Activated T-helper 1 cell treated with Interleukin-2 at 50 U/mL for 16 hours (primary cell): ENCODE data around the gene ZP3.
"Not testable (repeated sequence)": the region's sequence is repeated elsewhere in the genome, so short reads cannot be mapped to it uniquely, and the experiment has no call there.

Source experiments
- DNase-seq: peaks from one replicate; pipeline ENCODE4 v3.0.0-alpha.2; 2020; ENCODE audit warnings: low read depth

The ZP3 gene

DNA sequence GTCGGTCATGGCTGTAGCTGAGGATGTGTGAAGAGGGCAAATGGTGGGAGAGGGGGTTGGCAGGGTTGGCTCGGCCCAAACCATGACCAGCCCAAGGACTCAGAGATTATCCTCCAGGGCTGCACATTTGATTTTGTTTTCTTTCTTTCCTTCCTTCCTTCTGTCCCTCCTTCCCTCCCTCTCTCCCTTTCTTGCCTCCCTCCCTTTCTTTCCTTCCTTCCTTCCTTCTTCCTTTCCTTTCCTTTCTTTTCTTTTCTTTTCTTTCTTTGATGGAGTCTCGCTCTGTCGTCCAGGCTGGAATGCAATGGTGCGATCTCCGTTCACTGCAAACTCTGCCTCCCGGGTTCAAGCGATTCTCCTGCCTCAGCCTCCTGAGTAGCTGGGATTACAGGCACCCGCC is 19.0 kb upstream of the ZP3 start:
- no peak for DNase-seq

DNA sequence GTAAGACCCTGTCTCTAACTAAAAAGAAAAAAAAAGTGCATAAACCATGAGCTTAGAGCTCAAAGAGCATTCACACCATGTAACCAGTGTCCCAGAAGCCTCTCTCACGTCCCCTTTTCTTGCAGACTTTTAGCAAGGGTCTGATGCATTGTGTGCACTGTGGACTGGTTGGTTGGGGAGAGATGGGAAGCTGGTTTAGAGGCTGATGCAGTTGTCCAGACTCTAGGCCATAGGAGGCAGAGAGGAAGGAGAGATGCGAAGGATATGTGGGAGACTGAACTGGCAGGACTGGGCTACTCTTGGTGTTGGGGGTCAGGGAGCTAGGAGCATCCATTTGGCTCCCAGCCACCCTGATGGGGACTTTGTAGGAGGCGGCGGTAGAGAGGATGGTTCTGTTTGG is 17.0 kb upstream of the ZP3 start:
- DNase-seq = no peak

DNA sequence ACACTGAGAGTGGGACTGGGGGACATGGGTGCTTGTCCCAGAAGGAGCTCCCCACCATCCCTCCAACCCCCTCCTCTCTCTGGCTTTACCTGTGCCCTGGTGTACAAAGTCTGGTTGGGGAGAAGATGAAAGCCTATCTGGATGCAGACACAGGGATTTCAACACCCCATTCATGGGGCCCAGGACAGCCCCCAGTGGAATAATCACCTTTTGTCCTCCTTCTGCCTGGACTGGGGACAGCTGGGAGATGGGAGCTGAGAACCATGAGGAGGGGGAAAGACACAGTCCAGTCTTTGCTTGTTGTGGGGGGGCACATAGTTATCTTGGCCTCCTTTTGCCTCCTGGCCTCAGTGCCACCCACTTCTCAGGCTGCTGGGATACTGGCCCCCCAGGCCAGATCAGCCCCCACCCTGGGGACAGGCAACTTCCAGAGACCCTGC is 16.6 kb upstream of the ZP3 start:
- no peak for DNase-seq

DNA sequence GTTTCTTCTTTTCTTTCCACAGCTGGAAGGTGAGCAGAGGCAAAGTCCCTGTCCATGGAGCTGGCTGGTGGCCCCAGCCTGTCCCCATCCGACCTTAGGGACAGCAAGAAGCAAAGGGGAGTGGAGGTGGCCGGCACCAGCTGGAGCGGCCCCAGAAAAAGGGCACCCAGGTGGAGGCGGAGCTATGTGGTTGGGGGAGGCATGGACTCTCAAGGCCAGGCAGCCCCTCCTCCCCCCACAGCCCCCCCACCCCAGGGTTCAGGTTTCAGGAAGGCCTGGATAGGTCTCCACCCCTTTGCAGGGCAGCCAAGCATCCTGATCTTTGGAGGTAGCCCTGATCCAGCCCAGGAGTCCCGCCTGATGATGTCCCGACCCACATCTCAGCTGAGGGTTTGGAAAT is 15.2 kb upstream of the ZP3 start, which contains the start of gene SSC4D:
SSC4D (minus strand) TSS at position 161 of the 400 bp plus-strand sequence. CDS start 5,258 bp downstream, outside the sequence.
- DNase-seq = no peak

DNA sequence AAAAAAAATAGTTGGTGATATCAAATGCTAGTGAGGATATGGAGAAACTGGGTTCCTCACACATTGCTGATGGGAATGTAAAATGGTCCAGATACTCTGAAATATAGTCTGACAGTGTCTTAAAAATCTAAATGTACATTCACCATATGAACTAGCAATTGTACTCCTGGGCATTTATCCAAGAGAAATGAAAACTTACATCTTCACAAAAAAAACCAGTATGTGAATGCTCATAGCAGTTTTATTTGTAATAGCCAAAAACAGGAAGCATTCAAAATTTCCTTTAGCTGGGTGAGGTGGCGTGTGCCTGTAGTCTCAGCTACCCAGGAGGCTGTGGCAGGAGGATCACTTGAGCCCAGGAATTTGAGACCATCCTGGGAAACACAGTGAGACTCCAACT is 13.1 kb upstream of the ZP3 start:
- no peak for DNase-seq

DNA sequence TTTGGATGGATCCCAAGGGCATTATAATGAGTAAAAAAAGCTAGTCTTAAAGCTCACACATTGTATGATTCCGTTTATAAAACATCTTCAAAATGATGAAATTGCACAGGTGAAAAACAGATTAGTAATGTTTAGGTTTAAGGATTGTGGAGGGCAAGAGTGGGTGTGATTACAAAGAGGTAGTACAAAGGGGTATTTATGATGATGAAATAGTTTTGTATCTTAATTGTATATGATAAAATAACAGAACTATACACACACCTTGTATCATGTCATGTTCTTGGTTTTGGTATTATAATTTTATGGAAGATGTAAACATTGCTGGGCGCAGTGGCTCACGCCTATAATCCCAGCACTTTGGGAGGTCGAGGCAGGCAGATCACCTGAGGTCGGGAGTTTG is 12.5 kb upstream of the ZP3 start:
- DNase-seq = no peak

DNA sequence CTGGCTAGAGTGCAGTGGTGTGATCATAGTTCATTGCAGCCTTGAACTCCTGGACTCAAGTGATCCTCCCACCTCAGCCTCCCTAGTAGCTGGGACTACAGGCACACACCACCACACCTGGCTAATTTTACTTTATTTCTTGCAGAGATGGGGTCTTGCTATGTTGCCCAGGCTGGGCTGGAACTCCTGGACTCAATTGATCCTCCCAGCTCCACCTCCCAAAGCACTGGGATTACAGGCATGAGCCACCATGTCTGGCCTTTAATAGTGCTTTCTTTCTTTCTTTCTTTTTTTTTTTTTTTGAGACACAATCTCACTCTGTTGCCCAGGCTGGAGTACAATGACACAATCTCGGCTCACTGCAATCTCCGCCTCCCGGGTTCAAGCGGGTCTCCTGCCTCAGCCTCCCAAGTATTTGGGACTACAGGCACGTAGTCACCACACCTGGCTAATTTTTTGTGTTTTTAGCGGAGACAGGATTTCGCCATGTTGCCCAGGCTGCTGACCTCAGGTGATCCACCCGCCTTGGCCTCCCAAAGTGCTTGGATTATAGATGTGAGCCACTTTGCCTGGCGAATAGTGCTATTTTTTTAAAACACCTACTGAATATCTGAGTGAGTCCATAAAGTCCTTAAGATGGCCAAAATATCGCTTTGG is 7.0 kb upstream of the ZP3 start:
- not testable (repeated sequence) for DNase-seq

DNA sequence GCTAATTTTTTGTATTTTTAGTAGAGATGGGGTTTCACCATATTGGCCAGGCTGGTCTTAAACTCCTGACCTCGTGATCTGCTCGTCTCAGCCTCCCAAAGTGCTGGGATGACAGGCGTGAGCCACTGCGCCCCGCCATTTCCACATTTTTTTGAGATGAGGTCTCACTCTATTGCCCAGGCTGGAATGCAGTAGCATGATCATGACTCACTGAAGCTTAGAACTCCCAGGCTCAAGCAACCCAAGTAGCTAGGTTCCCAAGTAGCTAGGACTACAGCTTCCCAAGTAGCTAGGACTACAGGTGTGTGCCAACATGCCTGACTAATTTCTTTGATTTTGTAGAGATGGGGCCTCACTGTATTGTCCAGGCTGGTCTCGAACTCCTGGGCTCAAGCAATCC is 3.7 kb upstream of the ZP3 start:
- not testable (repeated sequence) for DNase-seq

DNA sequence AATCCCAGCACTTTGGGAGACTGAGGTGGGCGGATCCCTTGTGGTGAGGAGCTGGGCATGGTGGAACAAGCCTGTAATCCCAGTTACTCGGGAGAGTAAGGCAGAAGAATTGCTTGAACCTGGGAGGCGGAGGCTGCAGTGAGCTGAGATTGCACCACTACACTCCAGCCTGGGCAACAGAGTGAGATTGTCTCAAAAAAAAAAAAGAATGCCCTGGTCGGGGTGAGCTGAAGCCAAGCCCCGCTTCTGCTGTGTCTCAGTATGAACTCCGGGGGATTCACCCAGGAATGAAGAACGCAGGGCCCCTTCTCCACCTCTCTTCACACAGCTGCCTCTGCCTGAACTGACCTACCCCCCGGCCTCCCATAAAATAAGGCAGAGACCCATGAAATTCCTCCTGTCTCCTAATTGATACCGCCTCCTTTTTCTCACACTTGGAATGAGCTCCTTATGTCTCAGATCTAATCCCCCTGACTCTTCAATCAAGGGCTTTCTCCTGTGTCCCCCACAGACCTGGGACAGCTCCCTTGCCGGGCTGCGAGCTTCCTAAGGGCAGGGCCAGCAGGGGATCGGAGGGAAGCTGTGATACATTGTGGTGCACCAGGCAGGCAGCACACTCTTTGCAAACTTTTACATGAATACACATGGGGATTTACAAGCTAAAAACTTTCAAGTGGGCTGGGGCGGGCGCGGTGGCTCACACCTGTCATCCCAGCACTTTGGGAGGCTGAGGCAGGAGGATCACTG is 911 bp upstream of the ZP3 start:
- no peak for DNase-seq

DNA sequence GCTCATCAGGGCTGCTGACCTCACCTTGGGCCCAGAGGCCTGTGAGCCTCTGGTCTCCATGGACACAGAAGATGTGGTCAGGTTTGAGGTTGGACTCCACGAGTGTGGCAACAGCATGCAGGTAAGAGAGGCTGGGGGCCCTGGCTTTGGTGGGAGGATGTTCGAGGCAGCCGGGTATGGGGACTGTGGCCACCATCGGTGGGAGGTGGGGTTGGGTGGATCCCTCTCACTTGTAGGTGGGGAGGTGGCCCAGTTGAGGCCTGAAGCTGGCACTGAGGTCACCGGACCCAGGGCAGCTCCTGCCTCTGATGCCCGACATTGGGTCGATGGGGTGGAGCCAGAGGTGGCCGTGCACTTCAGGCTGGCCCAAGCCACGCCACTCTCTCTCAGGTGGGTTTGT is 406 bp downstream of the ZP3 start:
- DNase-seq = no peak

DNA sequence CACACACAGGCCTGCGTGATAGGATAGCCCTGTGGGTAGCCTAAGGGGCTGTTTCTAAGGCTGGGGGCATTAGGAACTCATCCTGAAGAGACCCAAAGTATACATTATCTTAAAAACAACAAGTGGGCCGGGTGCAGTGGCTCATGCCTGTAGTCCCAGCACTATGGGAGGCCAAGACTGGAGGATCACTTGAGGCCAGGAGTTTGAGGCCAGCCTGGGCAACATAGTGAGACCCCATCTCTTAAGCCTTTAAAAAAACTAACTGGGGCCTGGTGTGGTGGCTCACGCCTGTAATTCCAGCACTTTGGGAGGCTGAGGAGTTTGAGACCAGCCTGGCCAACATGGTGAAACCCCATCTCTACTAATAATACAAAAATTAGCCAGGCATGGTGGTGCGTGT is 808 bp downstream of the ZP3 start:
- DNase-seq = not testable (repeated sequence)

DNA sequence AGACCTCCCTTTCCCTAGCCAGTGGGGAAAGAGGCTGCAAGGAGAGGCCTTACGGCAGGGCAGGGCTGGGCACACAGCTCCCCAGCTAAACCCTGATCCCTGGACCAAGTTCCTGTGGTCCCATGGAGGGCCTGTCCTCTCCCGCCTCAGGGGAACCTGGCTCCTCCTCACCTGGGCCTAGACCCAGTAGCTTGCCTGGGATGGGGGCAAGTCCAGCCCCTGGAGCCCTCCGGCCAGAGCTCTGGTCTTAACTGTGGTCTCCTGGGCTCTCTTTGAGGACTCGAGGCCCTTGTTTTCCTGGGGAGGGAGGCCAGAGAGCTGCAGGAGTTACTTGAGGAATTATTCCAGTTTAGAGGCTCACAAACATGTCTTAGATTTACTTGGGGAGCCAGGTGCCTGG is 1.5 kb downstream of the ZP3 start:
- no peak for DNase-seq

DNA sequence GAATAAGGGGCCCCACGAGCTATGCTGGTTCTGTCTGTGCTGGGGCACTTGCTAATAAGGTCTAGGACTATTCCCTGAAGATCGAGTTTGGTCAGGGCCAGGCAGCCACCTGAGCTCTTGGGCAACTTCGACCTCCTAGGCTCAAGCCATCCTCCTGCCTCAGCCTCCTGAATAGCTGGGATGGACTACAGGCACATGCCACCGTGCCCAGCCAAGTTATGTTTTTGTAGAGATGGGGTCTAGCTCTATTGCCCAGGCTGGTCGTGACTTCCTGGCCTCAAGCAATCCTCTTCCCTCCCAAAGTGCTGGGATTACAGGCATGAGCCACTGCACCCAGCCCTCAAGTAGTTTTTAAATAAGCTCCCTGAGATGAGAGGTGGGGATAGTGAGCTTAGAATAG is 2.9 kb downstream of the ZP3 start:
- DNase-seq = no peak

DNA sequence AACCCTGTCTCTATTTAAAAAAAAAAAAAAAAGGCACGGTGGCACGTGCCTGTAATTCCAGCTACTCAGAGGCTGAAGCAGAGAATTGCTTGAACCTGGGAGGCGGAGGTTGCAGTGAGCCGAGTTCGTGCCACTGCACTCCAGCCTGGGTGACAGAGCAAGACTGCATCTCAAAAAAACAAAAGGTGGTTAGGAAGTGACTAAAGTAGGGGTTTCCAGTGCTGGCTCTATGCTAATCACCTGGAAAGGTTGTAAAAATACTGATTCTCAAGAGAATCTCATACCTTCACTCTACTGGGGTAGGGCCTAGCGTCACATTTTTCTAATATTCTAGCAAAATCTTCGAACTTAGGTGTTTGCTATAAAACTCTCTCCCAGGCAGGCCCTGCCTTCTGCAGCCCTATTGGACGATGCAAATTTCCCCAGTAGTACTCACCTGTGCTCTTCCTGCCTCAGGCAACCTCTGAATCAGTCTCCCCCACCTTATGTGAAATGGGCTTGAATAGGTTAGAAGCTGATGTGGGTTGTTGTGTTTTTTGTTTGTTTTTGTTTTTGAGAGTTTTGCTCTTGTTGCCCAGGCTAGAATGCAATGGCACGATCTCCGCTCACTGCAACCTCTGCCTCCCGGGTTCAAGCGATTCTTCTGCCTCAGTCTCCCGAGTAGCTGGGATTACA is 3.5 kb downstream of the ZP3 start:
- DNase-seq = no peak

DNA sequence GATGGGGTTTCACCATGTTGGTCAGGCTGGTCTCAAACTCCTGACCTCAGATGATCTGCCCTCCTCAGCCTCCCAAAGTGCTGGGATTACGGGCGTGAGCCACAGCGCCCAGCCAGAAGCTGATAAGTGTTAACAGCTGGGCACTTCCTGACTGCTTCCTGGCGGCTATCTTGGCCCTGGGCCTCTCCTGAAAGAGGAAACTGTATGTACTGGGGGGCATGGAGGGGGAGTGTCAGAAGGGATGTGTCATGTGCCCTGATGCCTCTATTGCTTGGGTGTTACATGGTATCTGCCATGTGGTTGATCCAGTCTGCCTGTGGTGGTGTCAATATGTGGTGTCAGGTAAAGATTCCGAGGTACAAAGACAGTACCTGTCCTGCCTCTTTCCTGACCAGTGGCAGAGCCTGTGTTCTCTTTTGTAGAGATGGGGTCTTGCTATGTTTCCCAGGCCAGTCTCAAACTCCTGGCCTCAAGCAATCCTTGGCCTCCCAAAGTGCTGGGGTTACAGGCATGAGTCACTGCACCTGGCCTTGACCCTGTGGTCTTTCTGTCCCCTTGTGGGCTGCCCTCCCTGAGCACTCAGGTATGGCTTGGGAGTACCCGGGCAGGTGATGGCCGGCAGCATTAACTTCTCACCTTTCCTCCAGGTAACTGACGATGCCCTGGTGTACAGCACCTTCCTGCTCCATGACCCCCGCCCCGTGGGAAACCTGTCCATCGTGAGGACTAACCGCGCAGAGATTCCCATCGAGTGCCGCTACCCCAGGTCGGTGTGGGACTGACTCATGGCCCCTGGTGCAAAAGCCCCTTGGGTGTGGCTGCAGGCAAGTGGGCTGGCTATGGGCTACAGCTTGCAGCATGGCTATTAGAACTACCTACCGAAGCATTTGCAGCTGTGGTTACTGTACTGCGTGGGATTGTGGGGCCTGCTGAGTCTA is 4.4 kb downstream of the ZP3 start:
- DNase-seq = no peak

DNA sequence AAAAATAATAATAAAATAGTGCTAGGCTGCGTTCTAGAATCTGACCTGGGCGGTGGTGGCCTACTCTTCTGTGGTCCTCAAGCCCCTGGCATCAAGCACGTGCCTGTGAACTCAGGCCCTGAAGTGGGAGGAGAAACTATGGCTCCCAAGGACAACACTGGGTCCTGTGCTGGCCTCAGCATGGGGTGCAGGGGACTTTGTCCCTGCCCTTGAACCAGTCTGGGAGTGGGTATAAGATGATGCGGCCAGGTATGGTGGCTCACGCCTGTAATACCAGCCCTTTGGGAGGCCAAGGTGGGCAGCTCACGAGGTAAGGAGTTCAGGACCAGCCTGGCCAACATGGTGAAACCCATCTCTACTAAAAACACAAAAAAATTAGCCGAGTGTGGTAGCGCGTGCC is 5.5 kb downstream of the ZP3 start:
- no peak for DNase-seq

DNA sequence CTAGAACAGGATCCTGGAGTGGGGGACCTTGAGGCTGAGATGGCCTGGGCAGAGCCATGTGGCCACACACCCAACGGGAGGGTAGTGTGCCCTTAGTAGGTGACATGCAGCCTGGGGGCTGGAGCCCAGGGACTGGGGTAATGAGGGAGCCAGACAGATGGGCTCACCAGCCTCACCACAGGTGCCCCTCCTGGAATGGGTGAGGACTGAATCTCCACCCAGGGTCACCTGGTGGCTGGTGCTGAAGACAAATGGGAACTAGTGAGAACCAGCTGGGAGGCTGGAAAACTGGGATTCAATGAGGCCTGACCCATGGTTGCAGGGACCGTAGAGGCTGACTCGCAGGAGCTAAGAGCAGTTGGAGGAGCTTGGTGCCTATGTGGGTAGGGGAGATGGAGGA is 6.1 kb downstream of the ZP3 start:
- DNase-seq = no peak

DNA sequence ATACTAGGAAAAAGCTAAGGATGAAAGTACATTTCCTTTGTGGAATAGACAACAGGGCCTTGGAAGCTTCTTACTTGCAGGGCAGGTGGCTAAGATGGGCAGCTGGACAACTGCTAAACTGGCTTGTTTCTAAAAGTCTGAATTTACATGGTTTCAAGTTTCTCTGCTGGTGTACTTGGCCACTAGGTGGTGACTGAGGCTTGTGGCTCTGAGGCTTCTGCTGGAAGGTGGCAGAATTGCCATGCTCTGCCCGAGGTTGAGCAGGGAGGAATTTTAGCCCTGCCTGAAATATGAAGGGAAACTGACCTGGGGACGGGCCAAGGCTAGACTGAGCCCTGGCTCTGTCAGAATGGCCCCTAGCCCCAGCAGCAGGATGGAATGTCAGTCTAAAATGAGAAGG is 13.1 kb downstream of the ZP3 start:
- peak; percentile 25 for DNase-seq

DNA sequence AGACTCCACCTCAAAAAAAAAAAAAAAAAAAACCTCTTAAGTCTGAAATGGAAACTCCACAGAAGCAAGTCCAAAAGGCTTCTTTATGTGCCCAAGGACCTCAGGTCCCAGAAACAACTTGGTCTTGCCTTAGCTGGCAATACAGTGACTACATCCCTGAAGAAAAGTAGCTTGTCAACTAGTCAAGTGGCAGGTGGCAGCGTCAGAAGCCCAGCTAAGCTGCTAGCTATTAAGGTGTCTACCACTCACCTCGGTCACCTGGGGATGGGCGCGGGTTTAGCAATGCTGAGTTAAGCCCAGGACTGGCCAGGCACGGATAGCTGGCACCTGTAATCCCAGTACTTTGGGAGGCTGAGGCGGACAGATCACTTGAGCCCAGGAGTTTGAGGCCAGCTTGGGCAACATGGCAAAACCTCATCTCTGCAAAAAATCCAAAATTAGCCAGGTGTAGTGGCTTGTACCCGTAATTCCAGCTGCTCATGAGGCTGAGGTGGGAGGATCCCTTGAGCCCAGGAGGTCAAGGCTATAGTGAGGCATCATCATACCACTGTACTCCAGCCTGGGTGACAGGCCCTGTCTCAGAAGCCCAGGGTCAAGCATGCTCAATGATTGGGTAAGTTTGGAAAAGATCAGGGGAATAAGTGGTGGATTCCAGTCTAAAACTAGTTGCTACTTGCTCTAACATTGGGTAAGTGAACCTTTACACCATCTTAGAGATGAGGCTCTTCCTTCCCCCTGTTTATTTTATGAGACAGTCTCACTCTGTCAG is 14.6 kb downstream of the ZP3 start:
- not testable (repeated sequence) for DNase-seq

DNA sequence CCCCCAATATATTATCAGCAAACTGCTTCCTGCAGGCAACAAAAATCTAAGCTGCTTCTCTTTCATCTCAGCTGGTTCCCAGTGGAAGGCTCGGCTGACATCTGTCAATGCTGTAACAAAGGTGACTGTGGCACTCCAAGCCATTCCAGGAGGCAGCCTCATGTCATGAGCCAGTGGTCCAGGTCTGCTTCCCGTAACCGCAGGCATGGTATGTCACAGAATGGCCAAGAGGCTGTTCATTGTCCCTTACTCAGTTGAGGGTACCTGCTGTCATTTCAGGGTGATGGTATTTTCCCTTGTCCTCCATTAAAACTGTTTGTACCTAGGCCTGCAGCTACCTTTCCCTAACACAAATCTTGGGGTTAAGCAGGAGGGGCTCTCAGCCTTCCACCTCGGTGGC is 15.7 kb downstream of the ZP3 start:
- DNase-seq = not testable (repeated sequence)

DNA sequence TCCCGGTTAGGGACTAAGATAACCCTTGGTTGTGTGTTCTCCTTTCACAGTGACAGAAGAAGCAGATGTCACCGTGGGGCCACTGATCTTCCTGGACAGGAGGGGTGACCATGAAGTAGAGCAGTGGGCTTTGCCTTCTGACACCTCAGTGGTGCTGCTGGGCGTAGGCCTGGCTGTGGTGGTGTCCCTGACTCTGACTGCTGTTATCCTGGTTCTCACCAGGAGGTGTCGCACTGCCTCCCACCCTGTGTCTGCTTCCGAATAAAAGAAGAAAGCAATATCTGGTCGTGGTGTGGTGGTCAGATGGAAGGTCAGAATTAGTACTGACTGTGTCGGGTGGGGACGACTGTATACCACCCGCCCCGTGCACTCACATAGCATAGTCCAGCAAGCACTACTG is 17.0 kb downstream of the ZP3 start:
- not testable (repeated sequence) for DNase-seq
